SU-DHL-6 (cell line): ENCODE results near the gene RCAN3.

ENCODE experiments used
- EZH2phosphoT487 ChIP-seq: fragments of 200-600 bp; sonication (generic), shearing (Covaris generic); conservative IDR thresholded peaks from 2 replicates; pipeline ENCODE4 v1.6.1; 2018; ENCODE audit warnings: mild to moderate bottlenecking, antibody characterized with exemption, low read length, moderate library complexity, mixed read lengths
- TF ChIP-seq, protein P1 (sequence below): fragments of 200-600 bp; sonication (generic); IDR thresholded peaks from one replicate; pipeline ENCODE4 v1.5.1; 2017; ENCODE audit warnings: antibody characterized with exemption, mild to moderate bottlenecking, low read length, moderate library complexity; ENCODE audit not compliant: insufficient read depth, poor library complexity, severe bottlenecking

GRCh38 chr1:24470592-24470991 lies 32.0 kb upstream of the RCAN3 start:
- TF ChIP-seq, protein P1, sequence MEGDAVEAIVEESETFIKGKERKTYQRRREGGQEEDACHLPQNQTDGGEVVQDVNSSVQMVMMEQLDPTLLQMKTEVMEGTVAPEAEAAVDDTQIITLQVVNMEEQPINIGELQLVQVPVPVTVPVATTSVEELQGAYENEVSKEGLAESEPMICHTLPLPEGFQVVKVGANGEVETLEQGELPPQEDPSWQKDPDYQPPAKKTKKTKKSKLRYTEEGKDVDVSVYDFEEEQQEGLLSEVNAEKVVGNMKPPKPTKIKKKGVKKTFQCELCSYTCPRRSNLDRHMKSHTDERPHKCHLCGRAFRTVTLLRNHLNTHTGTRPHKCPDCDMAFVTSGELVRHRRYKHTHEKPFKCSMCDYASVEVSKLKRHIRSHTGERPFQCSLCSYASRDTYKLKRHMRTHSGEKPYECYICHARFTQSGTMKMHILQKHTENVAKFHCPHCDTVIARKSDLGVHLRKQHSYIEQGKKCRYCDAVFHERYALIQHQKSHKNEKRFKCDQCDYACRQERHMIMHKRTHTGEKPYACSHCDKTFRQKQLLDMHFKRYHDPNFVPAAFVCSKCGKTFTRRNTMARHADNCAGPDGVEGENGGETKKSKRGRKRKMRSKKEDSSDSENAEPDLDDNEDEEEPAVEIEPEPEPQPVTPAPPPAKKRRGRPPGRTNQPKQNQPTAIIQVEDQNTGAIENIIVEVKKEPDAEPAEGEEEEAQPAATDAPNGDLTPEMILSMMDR, result no peak
- TF ChIP-seq EZH2phosphoT487, result no peak
